Activated gamma-delta T cell treated with Interleukin-2 at 50 U/mL for 16 hours (primary cell): ENCODE data around the gene WDR90.

Source experiments
- DNase-seq: peaks from one replicate; pipeline ENCODE4 v3.0.0-alpha.2; 2020

Gene WDR90

GRCh38 chr16:648781-649589 is at the start of gene WDR90:
Gene WDR90, plus strand, starts transcription at chr16:649365. Its CDS starts 52 bp downstream, at chr16:649417.
- DNase-seq: peak; percentile 89

- no peak for DNase-seq
Observed at GRCh38 chr16:600781-601180, 48.4 kb upstream of the WDR90 start.

- no peak for DNase-seq
Observed at GRCh38 chr16:603933-604332, 45.2 kb upstream of the WDR90 start.

- DNase-seq: no peak
Observed at GRCh38 chr16:606656-607307, 42.4 kb upstream of the WDR90 start.

DNA sequence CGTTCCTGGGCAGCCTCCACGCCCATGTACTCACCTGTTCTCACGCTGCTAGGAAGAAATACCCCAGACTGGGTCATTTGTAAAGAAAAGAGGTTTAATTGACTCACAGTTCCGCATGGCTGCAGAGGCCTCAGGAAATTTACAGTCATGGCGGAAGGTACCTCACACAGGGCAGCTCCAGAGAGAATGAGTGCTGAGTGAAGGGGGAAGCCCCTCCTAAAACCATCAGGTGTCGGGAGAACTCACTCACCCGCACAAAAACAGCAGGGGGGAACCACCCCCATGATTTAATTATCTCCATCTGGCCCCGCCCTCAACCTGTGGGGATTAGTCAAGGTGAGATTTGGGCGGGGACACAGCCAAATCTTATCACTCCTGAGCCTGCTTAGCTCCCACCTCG is 41.1 kb upstream of the WDR90 start:
- DNase-seq: no peak

- DNase-seq: no peak
Observed at GRCh38 chr16:609316-609715, 39.8 kb upstream of the WDR90 start.

- no peak for DNase-seq
Observed at GRCh38 chr16:609984-610383, 39.2 kb upstream of the WDR90 start.

GRCh38 chr16:610513-611381 is 38.4 kb upstream of the WDR90 start:
- DNase-seq: peak; percentile 41

GRCh38 chr16:615122-615521 is 34.0 kb upstream of the WDR90 start:
- no peak for DNase-seq

DNA sequence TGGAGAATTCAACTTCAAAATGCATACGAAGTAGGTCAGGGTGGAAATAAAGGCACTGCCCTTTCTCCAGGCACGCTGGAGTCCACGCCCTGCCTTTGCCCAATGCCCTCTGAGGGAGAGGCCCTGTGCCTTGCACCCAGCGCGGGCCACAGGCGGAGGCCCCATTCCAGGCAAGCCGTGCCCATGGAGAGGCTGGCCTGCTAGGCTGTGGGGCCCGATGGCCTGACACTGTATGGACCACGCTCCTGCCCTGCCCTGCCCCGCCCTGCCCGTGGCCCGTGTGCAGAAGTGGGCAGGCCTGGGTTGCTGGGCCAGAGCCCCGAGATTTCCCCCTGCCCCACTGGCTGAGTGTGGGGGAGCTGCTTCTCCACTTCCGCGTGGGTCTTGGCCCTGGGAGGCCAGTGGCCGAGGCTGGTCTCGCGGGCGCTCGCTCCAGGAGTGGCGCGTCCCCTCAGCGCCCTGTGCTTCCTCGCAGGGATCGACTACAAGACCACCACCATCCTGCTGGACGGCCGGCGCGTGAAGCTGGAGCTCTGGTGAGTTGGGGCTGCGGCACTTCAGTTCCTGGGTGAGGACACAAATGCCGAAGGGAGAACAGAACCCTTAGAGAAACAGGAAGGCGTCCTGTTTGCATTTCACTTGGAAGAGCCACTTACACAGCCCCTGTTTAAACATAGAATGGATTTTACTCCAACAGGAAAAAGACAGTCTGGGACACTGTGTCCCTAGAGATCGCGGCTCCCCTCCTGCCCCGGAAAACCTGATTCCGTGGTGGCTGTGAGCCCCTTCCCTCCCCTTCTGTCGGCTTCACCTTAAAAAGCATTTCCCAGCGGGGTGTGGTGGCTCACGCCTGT is 32.2 kb upstream of the WDR90 start:
- no peak for DNase-seq

DNA sequence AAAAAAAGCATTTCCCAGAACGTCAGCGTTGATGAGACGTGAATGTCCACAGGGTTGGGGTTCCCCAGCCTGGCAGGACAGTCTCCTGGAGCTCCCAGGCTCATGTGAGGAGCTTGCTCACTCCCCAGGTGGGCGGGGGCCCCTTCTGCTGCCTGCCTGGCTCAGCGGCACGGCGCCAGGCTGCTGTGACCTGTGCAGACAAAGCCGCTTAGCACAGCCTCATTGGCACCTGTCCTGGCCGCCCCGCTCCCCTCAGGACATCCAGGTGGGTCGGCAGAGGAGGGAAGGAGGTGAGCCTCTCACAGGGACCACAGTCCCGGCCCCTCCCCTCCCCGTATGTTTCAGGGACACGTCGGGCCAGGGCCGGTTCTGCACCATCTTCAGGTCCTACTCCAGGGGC is 31.3 kb upstream of the WDR90 start:
- no peak for DNase-seq

DNA sequence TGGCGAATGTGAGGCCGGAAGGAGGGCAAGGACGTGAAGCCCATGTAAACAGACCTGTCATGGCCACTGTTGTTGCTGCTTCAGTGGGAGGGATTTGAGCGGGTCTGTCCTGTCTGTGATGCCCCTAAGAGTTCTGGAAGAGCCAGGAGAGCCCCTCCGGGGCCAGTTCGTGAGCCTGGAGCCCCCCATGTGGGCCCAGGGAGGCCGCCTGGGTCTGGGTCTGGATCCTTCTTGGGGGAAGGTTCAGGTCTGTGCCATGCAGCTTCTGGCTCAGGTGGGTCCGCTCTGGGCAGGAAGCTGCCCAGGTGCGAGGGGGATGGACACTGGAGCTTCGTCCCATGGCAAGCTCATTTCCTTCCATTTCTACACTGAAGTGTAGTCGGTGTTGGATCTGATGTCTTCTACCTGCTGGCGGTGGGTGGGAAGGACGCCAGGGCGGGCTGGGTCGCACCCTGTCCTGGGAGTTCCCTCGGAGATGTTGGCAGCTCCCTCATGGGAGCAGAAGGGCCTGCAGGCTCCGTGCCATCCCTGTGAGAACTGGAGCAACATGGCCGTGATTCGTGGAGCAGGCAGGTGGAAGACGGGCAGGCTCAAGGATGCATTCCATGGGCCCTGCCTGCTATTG is 29.6 kb upstream of the WDR90 start:
- DNase-seq: no peak

DNA sequence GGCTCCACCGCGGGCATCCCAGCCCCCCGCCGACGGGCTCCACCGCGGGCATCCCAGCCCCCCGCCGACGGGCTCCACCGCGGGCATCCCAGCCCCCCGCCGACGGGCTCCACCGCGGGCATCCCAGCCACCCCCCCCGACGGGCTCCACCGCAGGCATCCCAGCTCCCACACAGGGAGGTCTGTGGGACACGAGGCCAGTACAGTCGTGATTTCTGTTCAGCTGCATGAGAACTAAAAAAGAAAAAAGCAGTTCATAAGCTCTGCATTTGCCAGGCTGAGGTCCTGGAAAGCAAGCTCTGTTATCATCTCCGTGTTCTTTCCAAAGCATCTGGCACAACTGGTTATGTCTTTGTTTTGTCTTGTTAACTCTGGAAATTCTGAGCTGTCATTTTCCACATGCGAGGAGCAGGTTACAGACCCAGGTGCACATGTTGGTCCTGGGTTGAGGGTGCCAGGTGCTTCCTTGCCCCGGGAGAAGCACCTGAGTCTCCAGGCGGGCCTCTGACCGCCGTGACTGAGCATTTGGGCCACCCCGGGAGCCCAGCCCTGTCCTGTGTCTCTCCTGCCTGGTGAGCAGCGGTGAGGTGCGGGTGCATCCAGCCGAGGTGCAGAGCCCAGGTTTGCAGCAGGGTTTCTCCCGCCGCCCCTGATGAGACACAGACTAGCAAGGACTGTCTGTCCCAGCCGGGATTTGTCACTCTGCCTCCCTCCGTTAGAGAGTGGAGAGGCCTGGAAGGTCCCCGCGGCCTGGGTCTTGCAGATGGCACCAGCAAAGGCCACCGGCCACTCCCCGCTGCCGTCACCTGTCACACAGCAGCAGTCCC is 28.3 kb upstream of the WDR90 start:
- DNase-seq: no peak

- no peak for DNase-seq
Observed at GRCh38 chr16:621526-622105, 27.5 kb upstream of the WDR90 start.

DNA sequence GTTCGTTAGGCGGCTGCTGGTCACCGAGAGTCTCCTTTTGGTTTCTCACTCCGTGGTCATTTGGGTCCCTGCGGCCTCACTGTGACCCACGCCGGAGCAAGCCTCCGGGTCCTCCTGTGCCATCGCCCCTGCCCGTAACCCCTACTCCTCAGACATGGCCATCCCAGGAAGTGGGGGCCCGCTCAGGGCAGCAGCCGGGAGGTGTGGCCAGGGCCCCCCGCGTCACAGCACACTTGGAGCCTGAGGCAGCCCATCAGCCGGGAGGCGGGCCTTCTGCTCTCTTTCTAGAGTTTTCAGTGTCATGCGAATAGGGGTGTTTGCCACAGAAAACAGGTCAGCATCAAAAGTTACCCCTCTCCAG is 26.3 kb upstream of the WDR90 start:
- DNase-seq: no peak

GRCh38 chr16:624526-625070 is 24.6 kb upstream of the WDR90 start:
- no peak for DNase-seq

- no peak for DNase-seq
Observed at GRCh38 chr16:625117-625976, 23.8 kb upstream of the WDR90 start.

DNA sequence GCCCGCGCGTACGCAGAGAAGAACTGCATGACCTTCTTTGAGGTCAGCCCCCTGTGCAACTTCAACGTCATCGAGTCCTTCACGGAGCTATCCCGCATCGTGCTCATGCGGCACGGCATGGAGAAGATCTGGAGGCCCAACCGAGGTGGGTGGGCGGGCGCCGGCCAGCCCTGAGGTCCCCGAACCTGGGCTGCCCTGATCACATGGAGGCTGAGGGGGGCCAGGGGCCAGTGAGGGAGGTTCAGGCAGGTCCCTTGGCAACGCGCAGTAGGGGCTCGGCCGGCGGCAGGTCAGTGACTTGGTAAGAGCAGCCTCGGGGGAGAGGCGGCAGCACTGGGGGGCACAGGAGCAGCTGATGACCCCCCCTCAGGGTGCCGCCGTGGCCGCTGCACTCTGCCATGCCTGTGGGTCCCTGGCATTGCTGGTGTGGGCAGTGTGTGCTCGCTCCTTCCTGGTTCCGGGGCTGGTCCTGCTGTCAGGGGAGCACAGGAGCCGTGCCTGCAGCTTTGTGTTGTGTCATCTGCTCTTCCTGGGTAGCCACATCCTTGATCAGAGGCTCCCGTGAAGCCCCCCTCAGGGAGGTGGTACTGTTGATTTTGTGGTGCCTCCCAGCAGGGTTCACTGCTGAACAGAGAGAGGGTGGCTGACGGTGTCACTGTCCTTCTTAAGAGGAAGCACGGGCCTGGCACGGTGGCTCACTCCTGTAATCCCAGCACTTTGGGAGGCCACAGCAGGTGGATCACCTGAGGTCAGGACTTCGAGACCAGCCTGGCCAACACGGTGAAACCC is 23.0 kb upstream of the WDR90 start:
- DNase-seq: no peak
